Endothelial cell (in vitro differentiated cells): ENCODE data around the gene CTDP1. TPM values are rescaled to one million over a fixed set of nuclear protein-coding genes. Genes with fewer than 3 reads are reported as not detected.
"Not testable (repeated sequence)": the region's sequence is repeated elsewhere in the genome, so short reads cannot be mapped to it uniquely, and the experiment has no call there.

Experiments
- DNase-seq: peaks from one replicate; pipeline ENCODE4 v3.0.0; 2021; ENCODE audit warnings: low spot score
- H3K27ac Mint-ChIP-seq: one replicate; pipeline ENCODE4 v1.8.0; 2021; ENCODE audit warnings: mixed read lengths, inconsistent platforms; ENCODE audit not compliant: unreplicated experiment
- H3K27me3 Mint-ChIP-seq: one replicate; pipeline ENCODE4 v1.8.0; 2021; ENCODE audit warnings: mild to moderate bottlenecking, moderate library complexity, mixed read lengths, inconsistent platforms; ENCODE audit not compliant: unreplicated experiment
- H3K36me3 Mint-ChIP-seq: one replicate; pipeline ENCODE4 v1.8.0; 2021; ENCODE audit warnings: mild to moderate bottlenecking, low read depth, mixed read lengths, inconsistent platforms; ENCODE audit not compliant: unreplicated experiment
- H3K4me1 Mint-ChIP-seq: one replicate; pipeline ENCODE4 v1.8.0; 2021; ENCODE audit warnings: mild to moderate bottlenecking, mixed read lengths, inconsistent platforms; ENCODE audit not compliant: unreplicated experiment
- H3K4me3 Mint-ChIP-seq: one replicate; pipeline ENCODE4 v1.8.0; 2021; ENCODE audit warnings: mild to moderate bottlenecking, mixed read lengths, inconsistent platforms; ENCODE audit not compliant: unreplicated experiment
- H3K9me3 Mint-ChIP-seq: one replicate; pipeline ENCODE4 v1.8.0; 2021; ENCODE audit warnings: mixed read lengths, inconsistent platforms; ENCODE audit not compliant: unreplicated experiment
- CTCF ChIP-seq: fragments of 200-600 bp; sonication (generic); IDR thresholded peaks from one replicate; pipeline ENCODE4 v1.5.0; 2021; ENCODE audit warnings: antibody characterized with exemption; ENCODE audit not compliant: unreplicated experiment
- total RNA-seq: library from RNA; stranded (reverse); fragmentation: NEBNext Ultra II Directional; extraction: Animal tissue kit (Norgen Biotek cat#: 25700); gene quantifications from one replicate; pipeline ENCODE4 v1.2.1, GENCODE V29; 2021; ENCODE audit not compliant: unreplicated experiment

CTDP1 gene
- total RNA-seq, 1 donor from 2014 or later: 34.2 TPM

GRCh38 chr18:79739440-79739778 is 59.8 kb downstream of the CTDP1 start:
- Mint-ChIP-seq H3K9me3 (no peaks in the 10 kb centered on the region), H3K36me3 (peaks cover 49% of the 10 kb centered on the region), H3K4me1 (peaks cover 25% of the 10 kb centered on the region), H3K27ac (peak overlapping the region; percentile 64), H3K27me3 (peaks cover 6% of the 10 kb centered on the region), H3K4me3 (no peak overlapping the region)
- TF ChIP-seq CTCF: no peak
- DNase-seq: no peak

- not testable (repeated sequence) for H3K4me3 Mint-ChIP-seq, H3K9me3 Mint-ChIP-seq, DNase-seq, H3K27ac Mint-ChIP-seq, H3K27me3 Mint-ChIP-seq
- H3K4me1 Mint-ChIP-seq: peaks cover 25% of the 10 kb centered on the region
- H3K36me3 Mint-ChIP-seq: peaks cover 52% of the 10 kb centered on the region
Observed at GRCh38 chr18:79740047-79740446, 60.4 kb downstream of the CTDP1 start.

- Mint-ChIP-seq H3K9me3 (no peaks in the 10 kb centered on the region), H3K27ac (peak overlapping the region; percentile 74), H3K4me1 (peaks cover 25% of the 10 kb centered on the region), H3K27me3 (peaks cover 8% of the 10 kb centered on the region), H3K4me3 (peak overlapping the region; percentile 45), H3K36me3 (peaks cover 48% of the 10 kb centered on the region)
- no peak for TF ChIP-seq CTCF
- no peak for DNase-seq
Observed at GRCh38 chr18:79740521-79741361, 61.1 kb downstream of the CTDP1 start.

DNA sequence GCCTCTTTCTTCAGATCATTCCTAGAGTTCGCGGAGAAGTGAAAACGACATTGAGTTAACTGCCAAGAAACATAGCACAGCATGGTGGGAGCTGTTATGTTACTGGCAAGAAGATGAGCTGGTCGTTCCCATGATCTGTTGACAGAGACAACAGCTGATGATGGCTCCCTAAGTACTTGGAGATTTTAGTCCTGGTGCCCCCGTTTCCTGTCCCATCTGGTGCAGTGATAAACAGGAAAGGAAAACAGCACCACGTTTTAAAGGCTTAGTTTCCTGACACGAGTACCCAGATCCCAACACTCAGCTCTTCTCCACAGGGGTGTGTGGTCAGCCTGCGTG is 61.7 kb downstream of the CTDP1 start:
- Mint-ChIP-seq H3K9me3 (no peaks in the 10 kb centered on the region), H3K27me3 (peaks cover 8% of the 10 kb centered on the region), H3K27ac (peak overlapping the region; percentile 74), H3K4me1 (peaks cover 25% of the 10 kb centered on the region), H3K4me3 (peak overlapping the region; percentile 42), H3K36me3 (peaks cover 48% of the 10 kb centered on the region)
- DNase-seq: no peak
- TF ChIP-seq CTCF: no peak

DNA sequence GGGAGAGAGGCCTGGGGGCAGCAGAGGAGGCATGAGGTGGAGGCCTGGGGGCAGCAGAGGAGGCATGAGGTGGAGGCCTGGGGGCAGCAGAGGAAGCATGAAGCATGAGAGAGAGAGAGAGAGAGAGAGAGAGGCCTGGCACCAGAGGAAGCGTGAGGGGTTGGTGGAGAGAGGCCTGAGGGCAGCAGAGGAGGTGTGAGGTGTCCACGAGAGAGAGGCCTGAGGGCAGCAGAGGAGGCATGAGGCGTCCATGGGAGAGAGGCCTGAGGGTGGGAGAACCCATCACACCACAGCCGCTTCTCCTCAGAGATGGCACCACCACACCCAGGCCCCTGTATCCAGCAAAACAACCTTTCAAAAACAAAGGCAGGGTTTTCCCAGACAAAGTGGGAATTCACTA is 62.5 kb downstream of the CTDP1 start:
- peaks cover 7% of the 10 kb centered on the region for H3K27me3 Mint-ChIP-seq
- H3K4me1 Mint-ChIP-seq: peaks cover 24% of the 10 kb centered on the region
- no peak for TF ChIP-seq CTCF
- no peak for DNase-seq
- no peaks in the 10 kb centered on the region for H3K9me3 Mint-ChIP-seq
- peaks cover 42% of the 10 kb centered on the region for H3K36me3 Mint-ChIP-seq
- no peak overlapping the region for H3K27ac Mint-ChIP-seq
- peak overlapping the region; percentile 42 for H3K4me3 Mint-ChIP-seq
